Sigmoid colon (tissue), 7 donors: Measurements from ENCODE around the gene CD4. TPM values are rescaled to one million over a fixed set of nuclear protein-coding genes. Genes with fewer than 3 reads are reported as not detected.

Experiments used
- DNase-seq: peaks from one replicate; pipeline ENCODE4 v3.0.0-alpha.2; 2019
- H3K27ac ChIP-seq, 4 donors: fragments of 200-600 bp; sonication (generic); one replicate each; pipeline ENCODE4 v1.5.1; 2016 to 2019; ENCODE audit warnings: mild to moderate bottlenecking in 1 of 4
- H3K27me3 ChIP-seq, 3 donors: fragments of 200-600 bp; sonication (generic); one replicate each; pipeline ENCODE4 v1.5.1; 2019; ENCODE audit warnings: mild to moderate bottlenecking in 1 of 3
- H3K36me3 ChIP-seq, 4 donors: fragments of 200-600 bp; sonication (generic); one replicate each; pipeline ENCODE4 v1.5.1; 2016 to 2019
- H3K4me1 ChIP-seq, 4 donors: fragments of 200-600 bp; sonication (generic); one replicate each; pipeline ENCODE4 v1.5.1; 2017 to 2019
- H3K4me3 ChIP-seq, 4 donors: fragments of 200-600 bp; sonication (generic); one replicate each; pipeline ENCODE4 v1.5.1; 2017 to 2019; ENCODE audit warnings: mild to moderate bottlenecking in 2 of 4, moderate library complexity in 1 of 4
- H3K9me3 ChIP-seq, 4 donors: fragments of 200-600 bp in 3 of 4; sonication (generic) in 3 of 4; one replicate each; pipeline versions ENCODE4 v1.5.1 to v1.6.1; 2013 to 2019
- EP300 ChIP-seq, 4 donors: sonication (generic); formaldehyde crosslinking; IDR thresholded peaks; one replicate each; pipeline ENCODE4 v1.6.1; 2017; ENCODE audit warnings: antibody characterized with exemption in 4 of 4
- POLR2A ChIP-seq, 2 donors: fragments of 450-650 bp; IDR thresholded peaks; one replicate each; pipeline ENCODE4 v1.6.1; 2016; ENCODE audit warnings: antibody characterized with exemption in 2 of 2, mild to moderate bottlenecking in 2 of 2, moderate library complexity in 2 of 2
- POLR2AphosphoS5 ChIP-seq, 4 donors: sonication (generic); formaldehyde crosslinking; IDR thresholded peaks; one replicate each; pipeline ENCODE4 v1.6.1; 2017; ENCODE audit warnings: antibody characterized with exemption in 4 of 4
- WGBS, 2 donors: extraction: QIAGEN DNeasy Blood & Tissue Kit; methylation state at CpG; one replicate each; pipeline ENCODE4 v1.1.7; 2013; 5-methylcytosine and 5-hydroxymethylcytosine counted together
- intact Hi-C: fragments of 100-400 bp; cut with DNase I; formaldehyde crosslinking; loops from one replicate; pipeline ENCODE4 v1.15.1; 2023
- polyA plus RNA-seq, 3 donors: library from polyadenylated mRNA; stranded (reverse); fragments of 200-250 nt; gene quantifications; one replicate each; pipeline ENCODE4 v1.2.3, GENCODE V29; 2013
- total RNA-seq, 4 donors: library from RNA; depleted of rRNA; stranded (reverse); fragments of >200 nt; gene quantifications; one replicate each; pipeline ENCODE4 v1.1.0, GENCODE V29; 2016
- TF ChIP-seq, protein P1 (sequence below), 4 experiments: fragments of 450-650 bp in 3 of 4; fragments of 200-600 bp in 1 of 4; IDR thresholded peaks; one replicate each; pipeline ENCODE4 v1.5.1; 2016 to 2019; ENCODE audit warnings: antibody characterized with exemption in 4 of 4, mild to moderate bottlenecking in 3 of 4, moderate library complexity in 2 of 4
- donor health status: healthy with polysubstance abuse.
- donor health status: Bipolar disorder and iron deficiency.
- donor health status: healthy.

The CD4 gene
- total and polyA plus RNA-seq, 7 donors: 2.5 to 29.7 (median 11.8) TPM

- no peak for TF ChIP-seq EP300 (IDR thresholded peaks at IDR 0.05)
- TF ChIP-seq POLR2AphosphoS5 (IDR thresholded peaks at IDR 0.05): no peak
- no peak for TF ChIP-seq POLR2A (IDR thresholded peaks at IDR 0.05)
- TF ChIP-seq, protein P1, sequence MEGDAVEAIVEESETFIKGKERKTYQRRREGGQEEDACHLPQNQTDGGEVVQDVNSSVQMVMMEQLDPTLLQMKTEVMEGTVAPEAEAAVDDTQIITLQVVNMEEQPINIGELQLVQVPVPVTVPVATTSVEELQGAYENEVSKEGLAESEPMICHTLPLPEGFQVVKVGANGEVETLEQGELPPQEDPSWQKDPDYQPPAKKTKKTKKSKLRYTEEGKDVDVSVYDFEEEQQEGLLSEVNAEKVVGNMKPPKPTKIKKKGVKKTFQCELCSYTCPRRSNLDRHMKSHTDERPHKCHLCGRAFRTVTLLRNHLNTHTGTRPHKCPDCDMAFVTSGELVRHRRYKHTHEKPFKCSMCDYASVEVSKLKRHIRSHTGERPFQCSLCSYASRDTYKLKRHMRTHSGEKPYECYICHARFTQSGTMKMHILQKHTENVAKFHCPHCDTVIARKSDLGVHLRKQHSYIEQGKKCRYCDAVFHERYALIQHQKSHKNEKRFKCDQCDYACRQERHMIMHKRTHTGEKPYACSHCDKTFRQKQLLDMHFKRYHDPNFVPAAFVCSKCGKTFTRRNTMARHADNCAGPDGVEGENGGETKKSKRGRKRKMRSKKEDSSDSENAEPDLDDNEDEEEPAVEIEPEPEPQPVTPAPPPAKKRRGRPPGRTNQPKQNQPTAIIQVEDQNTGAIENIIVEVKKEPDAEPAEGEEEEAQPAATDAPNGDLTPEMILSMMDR (IDR thresholded peaks at IDR 0.05): no peak
- Histone ChIP-seq H3K27me3 (no peaks in the 10 kb centered on the region), H3K36me3 (no peaks in the 10 kb centered on the region), H3K27ac (no peak overlapping the region), H3K9me3 (no peaks in the 10 kb centered on the region), H3K4me1 (peaks cover 0 to 22% (median 19%) of the 10 kb centered on the region in 4 donors), H3K4me3 (no peak overlapping the region)
- 73 to 90% methylated on average over 6 of the region's 6 CpGs for WGBS, 2 donors
- no peak for DNase-seq
- intact Hi-C loops: no loop called here
These were observed 8.8 kb upstream of the CD4 start for GRCh38 chr12:6780573-6780972.

- WGBS, 2 donors: 78 to 84% methylated on average over 6 of the region's 6 CpGs
- TF ChIP-seq POLR2A (IDR thresholded peaks at IDR 0.05): no peak
- TF ChIP-seq POLR2AphosphoS5 (IDR thresholded peaks at IDR 0.05): no peak
- TF ChIP-seq EP300 (IDR thresholded peaks at IDR 0.05): no peak
- intact Hi-C loops: no loop called here
These were observed 7.2 kb upstream of the CD4 start for GRCh38 chr12:6782119-6782518.

DNA sequence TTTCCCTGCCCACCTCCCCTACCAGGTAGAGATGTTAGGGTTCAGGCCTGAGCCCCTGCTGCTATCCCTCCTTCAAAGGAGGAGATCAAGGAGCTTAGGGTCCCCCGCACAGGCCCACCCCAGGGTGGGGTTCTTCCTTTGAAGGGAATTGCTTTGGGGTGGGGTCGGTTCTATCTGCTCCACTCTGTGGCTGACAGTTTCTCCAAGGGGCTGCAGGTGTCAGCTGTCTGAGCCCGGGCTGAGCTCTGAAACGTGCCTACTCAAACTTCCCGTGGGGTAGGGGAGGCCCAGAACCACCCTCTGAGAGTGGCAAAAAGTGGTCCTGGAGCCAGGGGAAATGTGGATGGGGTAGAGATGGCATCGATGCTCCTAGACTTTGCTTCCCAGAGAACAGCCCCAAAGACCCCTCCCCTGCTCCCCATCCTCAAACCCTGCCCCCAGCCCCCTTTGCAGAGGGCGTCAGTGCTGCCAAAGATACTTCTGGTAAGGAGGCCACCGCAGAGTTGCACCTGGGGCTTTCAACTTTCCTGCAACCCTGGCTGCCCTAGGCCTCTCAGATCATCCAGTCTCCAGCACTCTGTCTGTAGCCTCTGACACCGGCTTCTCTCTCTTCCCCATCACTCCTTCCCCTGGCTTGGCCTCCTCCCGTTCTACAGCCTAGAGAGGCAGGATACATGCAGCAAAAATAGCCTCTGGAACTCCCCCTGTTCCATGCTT lies 6.3 kb upstream of the CD4 start:
- Histone ChIP-seq H3K4me3 (no peak overlapping the region), H3K4me1 (peaks cover 0 to 13% (median 12%) of the 10 kb centered on the region in 4 donors), H3K9me3 (no peaks in the 10 kb centered on the region), H3K27ac (no peak overlapping the region), H3K36me3 (no peaks in the 10 kb centered on the region), H3K27me3 (no peaks in the 10 kb centered on the region)
- intact Hi-C loops: no loop called here
- no peak for TF ChIP-seq POLR2AphosphoS5 (IDR thresholded peaks at IDR 0.05)
- TF ChIP-seq POLR2A (IDR thresholded peaks at IDR 0.05): no peak
- TF ChIP-seq, protein P1 (IDR thresholded peaks at IDR 0.05): no peak
- TF ChIP-seq EP300 (IDR thresholded peaks at IDR 0.05): no peak
- no peak for DNase-seq
- 60 to 83% methylated on average over 10 of the region's 10 CpGs for WGBS, 2 donors

More at GRCh38 chr12:6782119-6782518, 7.2 kb upstream of the CD4 start:
- DNase-seq: no peak
- H3K27ac ChIP-seq: no peak overlapping the region
- no peak overlapping the region for H3K4me3 ChIP-seq
- no peaks in the 10 kb centered on the region for H3K36me3 ChIP-seq
- peaks cover 0 to 22% (median 19%) of the 10 kb centered on the region in 4 donors for H3K4me1 ChIP-seq
- H3K27me3 ChIP-seq: no peaks in the 10 kb centered on the region
- H3K9me3 ChIP-seq: no peaks in the 10 kb centered on the region

- no peak for DNase-seq
- WGBS, 2 donors: 87 to 89% methylated on average over 9 of the region's 9 CpGs
- Histone ChIP-seq H3K9me3 (no peaks in the 10 kb centered on the region), H3K36me3 (no peaks in the 10 kb centered on the region), H3K27me3 (no peaks in the 10 kb centered on the region), H3K4me1 (peaks cover 0 to 6% (median 4%) of the 10 kb centered on the region in 4 donors), H3K27ac (no peak overlapping the region), H3K4me3 (no peak overlapping the region)
- TF ChIP-seq, protein P1 (IDR thresholded peaks at IDR 0.05): no peak
- TF ChIP-seq POLR2A (IDR thresholded peaks at IDR 0.05) (no peak), POLR2AphosphoS5 (IDR thresholded peaks at IDR 0.05) (no peak), EP300 (IDR thresholded peaks at IDR 0.05) (no peak)
- intact Hi-C loops: no loop called here
These were observed 5.5 kb upstream of the CD4 start for GRCh38 chr12:6783828-6784227.

DNA sequence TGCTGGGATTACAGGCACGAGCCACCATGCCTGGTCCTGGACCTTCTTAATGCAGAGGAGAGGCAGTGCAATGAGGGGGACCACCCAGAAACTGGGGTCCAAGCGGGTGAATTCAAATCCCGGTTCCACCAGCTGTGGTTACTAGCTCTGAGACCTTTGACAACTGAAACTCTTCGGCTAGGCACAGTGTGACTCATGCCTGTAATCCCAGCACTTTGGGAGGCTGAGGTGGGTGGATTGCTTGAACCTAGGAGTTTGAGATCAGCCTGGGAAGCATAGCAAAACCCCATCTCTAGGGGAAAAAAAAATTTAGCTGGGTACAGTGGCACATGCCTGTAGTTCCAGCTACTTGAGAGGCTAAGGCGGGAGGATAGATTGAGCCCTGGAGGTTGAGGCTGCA lies 5.0 kb upstream of the CD4 start:
- intact Hi-C loops: no loop called here
- Histone ChIP-seq H3K36me3 (no peaks in the 10 kb centered on the region), H3K27ac (no peak overlapping the region), H3K27me3 (no peaks in the 10 kb centered on the region), H3K9me3 (no peaks in the 10 kb centered on the region), H3K4me3 (no peak overlapping the region), H3K4me1 (peaks cover 0 to 3% (median under 1%) of the 10 kb centered on the region in 4 donors)
- no peak for DNase-seq
- WGBS, 2 donors: 75 to 79% methylated on average over 5 of the region's 5 CpGs
- TF ChIP-seq POLR2A (IDR thresholded peaks at IDR 0.05) (no peak), POLR2AphosphoS5 (IDR thresholded peaks at IDR 0.05) (no peak), EP300 (IDR thresholded peaks at IDR 0.05) (no peak)
- TF ChIP-seq, protein P1 (IDR thresholded peaks at IDR 0.05): no peak
